Measurements from ENCODE around the gene NOD1. TPM values are rescaled to one million over a fixed set of nuclear protein-coding genes. Genes with fewer than 3 reads are reported as not detected.
A peak's percentile ranks its signal among the peaks of the same experiment; 100 is the strongest.
"Not testable (repeated sequence)": the region's sequence is repeated elsewhere in the genome, so short reads cannot be mapped to it uniquely, and the experiment has no call there.

NOD1 gene
- total and polyA plus RNA-seq, 12 donors = 3.6 to 18.0 (median 7.2) TPM

DNA sequence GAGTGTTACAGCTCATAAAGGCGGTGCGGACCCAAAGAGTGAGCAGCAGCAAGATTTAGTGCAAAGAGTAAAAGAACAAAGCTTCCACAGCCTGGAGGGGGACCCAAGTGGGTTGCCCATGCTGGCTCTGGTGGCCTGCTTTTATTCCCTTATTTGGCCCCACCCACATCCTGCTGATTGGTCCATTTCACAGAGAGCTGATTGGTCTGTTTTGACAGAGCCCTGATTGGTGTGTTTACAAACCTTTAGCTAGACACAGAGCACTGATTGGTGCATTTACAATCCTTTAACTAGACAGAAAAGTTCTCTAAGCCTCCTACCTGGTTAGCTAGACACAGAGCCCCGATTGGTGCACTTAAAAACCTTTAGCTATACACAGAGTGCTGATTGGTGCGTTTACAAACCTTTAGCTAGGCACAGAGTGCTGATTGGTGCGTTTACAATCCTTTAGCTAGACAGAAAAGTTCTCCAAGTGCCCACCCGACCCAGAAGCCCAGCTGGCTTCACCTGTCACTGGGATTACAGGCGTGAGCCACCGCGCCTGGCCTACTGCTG, 28.8 kb upstream of the NOD1 start:
- not testable (repeated sequence) for H3K27ac ChIP-seq; H3K4me3 ChIP-seq; H3K36me3 ChIP-seq (replicated peaks in 1 of 2); H3K27me3 ChIP-seq; DNase-seq; H3K9me3 ChIP-seq (replicated peaks in 1 of 3)
- H3K4me1 ChIP-seq (replicated peaks in 1 of 2) = peaks cover 0 to 50% of the 10 kb centered on the region in 2 donors
- 93 to 96% (median 94%) methylated on average over 8 to 9 of the region's 9 CpGs for WGBS, 4 donors
- intact Hi-C loops (cut with DNase I) = loop anchor here in 1 of 2 donors (5.0 kb wide), 1 partner anchor 55 kb away; no protein-coding TSS in a partner anchor

DNA sequence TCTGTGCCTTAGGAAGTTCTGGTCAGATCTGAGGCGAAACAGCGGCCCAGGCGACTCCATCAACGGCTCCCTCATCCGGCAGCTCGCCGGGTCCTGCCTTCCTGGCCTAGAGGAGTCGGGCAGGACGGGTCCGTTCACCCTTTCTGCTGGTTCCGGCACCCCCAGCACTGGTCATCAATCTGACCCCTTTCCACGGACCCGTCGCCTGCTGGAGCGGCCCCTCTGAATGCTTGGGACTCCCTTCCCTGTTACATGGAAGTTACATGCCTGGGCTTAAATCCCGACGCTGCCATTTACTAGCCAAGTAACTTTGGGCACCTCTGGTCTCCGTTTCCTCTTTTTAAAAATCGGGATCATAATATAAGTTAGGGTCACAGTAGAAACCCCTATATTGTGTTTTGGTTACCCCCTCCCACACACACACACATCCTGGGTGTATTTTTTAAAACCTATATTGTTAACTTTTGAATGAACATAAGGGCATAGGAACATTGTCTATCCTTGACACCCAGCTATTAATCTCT, 26.7 kb upstream of the NOD1 start:
- Histone ChIP-seq H3K4me1 (replicated peaks in 1 of 2) (peaks cover 0 to 41% of the 10 kb centered on the region in 2 donors), H3K27me3 (no peaks in the 10 kb centered on the region), H3K4me3 (peak overlapping the region; percentile 46 to 99 (median 79)), H3K27ac (peak overlapping the region; percentile 55 to 90 (median 70)), H3K9me3 (replicated peaks in 1 of 3) (no peaks in the 10 kb centered on the region), H3K36me3 (replicated peaks in 1 of 2) (no peaks in the 10 kb centered on the region)
- no peak for DNase-seq
- 11 to 31% (median 14%) methylated on average over 8 to 19 of the region's 19 CpGs for WGBS, 4 donors
- TF ChIP-seq POLR2A (IDR thresholded peaks at IDR 0.05) = no peak
- TF ChIP-seq, protein P1, sequence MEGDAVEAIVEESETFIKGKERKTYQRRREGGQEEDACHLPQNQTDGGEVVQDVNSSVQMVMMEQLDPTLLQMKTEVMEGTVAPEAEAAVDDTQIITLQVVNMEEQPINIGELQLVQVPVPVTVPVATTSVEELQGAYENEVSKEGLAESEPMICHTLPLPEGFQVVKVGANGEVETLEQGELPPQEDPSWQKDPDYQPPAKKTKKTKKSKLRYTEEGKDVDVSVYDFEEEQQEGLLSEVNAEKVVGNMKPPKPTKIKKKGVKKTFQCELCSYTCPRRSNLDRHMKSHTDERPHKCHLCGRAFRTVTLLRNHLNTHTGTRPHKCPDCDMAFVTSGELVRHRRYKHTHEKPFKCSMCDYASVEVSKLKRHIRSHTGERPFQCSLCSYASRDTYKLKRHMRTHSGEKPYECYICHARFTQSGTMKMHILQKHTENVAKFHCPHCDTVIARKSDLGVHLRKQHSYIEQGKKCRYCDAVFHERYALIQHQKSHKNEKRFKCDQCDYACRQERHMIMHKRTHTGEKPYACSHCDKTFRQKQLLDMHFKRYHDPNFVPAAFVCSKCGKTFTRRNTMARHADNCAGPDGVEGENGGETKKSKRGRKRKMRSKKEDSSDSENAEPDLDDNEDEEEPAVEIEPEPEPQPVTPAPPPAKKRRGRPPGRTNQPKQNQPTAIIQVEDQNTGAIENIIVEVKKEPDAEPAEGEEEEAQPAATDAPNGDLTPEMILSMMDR (IDR thresholded peaks at IDR 0.05) = no peak
- intact Hi-C loops (cut with DNase I) = loop anchor here in 1 of 2 donors (5.0 kb wide), 1 partner anchor 57 kb away; no protein-coding TSS in a partner anchor

DNA sequence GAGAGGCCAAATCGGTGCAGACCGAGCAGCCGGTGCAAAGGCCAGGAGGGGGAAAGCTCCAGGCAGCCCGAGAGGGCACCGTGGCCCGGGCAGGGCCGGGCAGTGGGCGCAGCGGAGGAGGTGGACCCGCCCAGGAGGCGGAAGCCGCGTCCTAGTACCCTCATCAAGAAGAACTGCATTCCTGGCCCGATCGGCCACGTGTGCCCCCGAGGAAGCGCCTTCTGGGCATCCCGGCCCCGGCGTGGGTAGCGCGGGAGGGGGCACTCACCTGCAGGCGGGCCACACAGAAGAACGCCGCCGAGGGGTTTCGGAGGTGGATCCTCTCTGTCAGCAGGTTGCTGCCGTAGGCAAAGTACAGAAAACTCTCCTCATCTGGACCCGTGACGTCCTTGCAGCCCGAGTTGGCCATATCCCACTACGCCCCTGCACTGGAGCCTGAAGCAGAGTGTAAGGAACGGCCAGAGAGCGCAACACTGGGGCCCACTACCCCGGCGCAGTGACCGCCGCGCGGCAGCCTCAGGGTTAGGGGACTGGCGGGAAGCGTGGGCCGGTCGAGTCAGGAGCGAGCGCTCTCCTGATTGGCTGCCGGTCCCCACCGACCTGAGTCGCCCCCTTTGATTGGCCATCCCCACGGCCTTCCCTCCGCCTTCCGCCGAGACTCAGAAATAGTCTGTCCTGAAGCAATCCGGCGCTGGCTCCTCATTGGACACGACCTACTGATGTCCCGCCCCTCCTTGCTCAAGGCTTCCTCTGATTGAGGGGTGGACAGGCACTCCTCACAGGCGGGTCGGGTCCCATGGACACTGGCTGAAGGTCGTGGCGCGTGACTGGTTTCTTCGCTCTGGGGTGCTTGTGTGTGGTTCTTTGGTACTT, 26.0 kb upstream of the NOD1 start, which contains the start of gene GGCT:
Gene GGCT (minus strand): TSS at position 529 of the 873 bp plus-strand sequence. CDS start 120 bp downstream, at position 409.
- peak; percentile 38 to 76 for TF ChIP-seq POLR2A (IDR thresholded peaks at IDR 0.05)
- TF ChIP-seq, protein P1 (IDR thresholded peaks at IDR 0.05) = no peak
- 0 to 1% (median 0%) methylated on average over 11 to 64 of the region's 64 CpGs for whole genome bisulfite sequencing, 4 donors
- intact Hi-C loops (cut with DNase I) = loop anchor here in 1 of 2 donors (5.0 kb wide), 1 partner anchor 58 kb away; no protein-coding TSS in a partner anchor

DNA sequence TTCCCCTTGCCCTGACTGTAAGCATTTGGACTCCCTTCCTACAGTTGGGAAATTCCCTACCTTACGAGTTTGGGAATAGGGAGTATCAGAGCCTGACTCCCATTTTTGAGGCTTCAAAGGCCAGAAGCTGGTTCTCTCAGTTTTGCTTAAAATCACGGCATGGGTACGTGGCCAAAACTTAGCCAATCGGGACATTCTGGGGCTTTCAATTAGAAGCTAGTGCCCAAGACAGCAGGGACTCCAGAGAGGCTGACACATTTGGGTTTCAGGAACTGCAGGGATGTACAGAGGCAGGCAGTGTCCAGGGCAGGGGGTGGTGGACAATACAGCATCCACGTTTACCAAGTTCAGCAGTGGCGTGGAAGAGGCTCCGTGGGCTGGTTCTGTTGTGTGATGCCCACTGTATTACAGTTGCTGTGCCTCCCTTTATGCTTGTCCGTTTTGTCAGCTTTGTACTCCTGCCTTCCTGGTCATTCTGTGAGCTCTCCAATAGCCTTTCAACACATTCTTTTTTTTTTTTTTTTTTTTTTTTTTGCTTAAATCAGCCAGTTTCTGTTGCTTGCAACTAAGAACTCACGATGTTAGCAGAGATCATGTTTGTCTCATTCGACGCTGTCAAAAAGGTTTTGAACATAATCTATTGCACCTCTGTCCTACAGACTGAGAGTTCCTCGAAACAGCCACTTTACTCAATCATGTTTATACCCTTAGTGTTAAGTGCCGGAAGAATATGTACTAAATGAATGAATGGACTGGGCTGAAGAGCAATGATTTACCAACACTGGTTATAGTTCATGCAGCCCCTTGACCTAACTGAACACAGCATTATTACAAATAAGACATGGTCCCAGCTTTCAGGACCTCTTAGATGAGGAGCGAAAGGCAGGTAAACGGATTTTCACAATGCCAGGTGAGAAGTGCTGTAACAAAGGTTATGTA, 25.0 kb upstream of the NOD1 start:
- DNase-seq = no peak
- 51 to 58% (median 57%) methylated on average over 15 of the region's 15 CpGs for WGBS, 4 donors
- H3K4me1 ChIP-seq (replicated peaks in 1 of 2) = peaks cover 0 to 35% of the 10 kb centered on the region in 2 donors
- no peaks in the 10 kb centered on the region for H3K27me3 ChIP-seq
- H3K4me3 ChIP-seq = peak overlapping the region; percentile 94 to 99 (median 96)
- TF ChIP-seq, protein P1 (IDR thresholded peaks at IDR 0.05) = no peak
- TF ChIP-seq POLR2A (IDR thresholded peaks at IDR 0.05) = no peak
- H3K9me3 ChIP-seq (replicated peaks in 1 of 3) = no peaks in the 10 kb centered on the region
- no peaks in the 10 kb centered on the region for H3K36me3 ChIP-seq (replicated peaks in 1 of 2)
- no peak overlapping the region for H3K27ac ChIP-seq
- intact Hi-C loops (cut with DNase I) = no loop called here

More for the DNA sequence above, 26.0 kb upstream of the NOD1 start, which contains the start of gene GGCT:
- Histone ChIP-seq H3K9me3 (replicated peaks in 1 of 3) (no peaks in the 10 kb centered on the region), H3K4me1 (replicated peaks in 1 of 2) (peaks cover 0 to 35% of the 10 kb centered on the region in 2 donors), H3K4me3 (peak within 1 kb of the TSS; percentile 94 to 99 (median 96)), H3K27me3 (no peaks in the 10 kb centered on the region), H3K36me3 (replicated peaks in 1 of 2) (no peaks in the 10 kb centered on the region), H3K27ac (peak within 1 kb of the TSS; percentile 55 to 90 (median 70))
- DNase-seq = peak; percentile 98 to 100 (median 99)
